GM19467 (cell line): ENCODE results near the gene TNFSF8.

ENCODE experiments used
- ATAC-seq: cut with Tn5 transposase; IDR thresholded peaks from one replicate; pipeline ENCODE4 v1.9.1; 2021; ENCODE audit warnings: mild to moderate bottlenecking, moderate library complexity; ENCODE audit not compliant: unreplicated experiment

TNFSF8 gene

GRCh38 chr9:114878879-114879564 is 51.4 kb downstream of the TNFSF8 start:
- no peak for ATAC-seq

GRCh38 chr9:114869845-114870244 is 60.5 kb downstream of the TNFSF8 start:
- ATAC-seq, result no peak

- ATAC-seq, result no peak
These were observed 61.0 kb downstream of the TNFSF8 start for GRCh38 chr9:114869378-114869777.

- ATAC-seq, result no peak
These were observed 63.1 kb downstream of the TNFSF8 start for GRCh38 chr9:114867327-114867726.

GRCh38 chr9:114864471-114864870 is 65.9 kb downstream of the TNFSF8 start:
- ATAC-seq, result no peak

GRCh38 chr9:114861922-114862605 is 68.3 kb downstream of the TNFSF8 start:
- no peak for ATAC-seq

GRCh38 chr9:114861273-114861672 is 69.1 kb downstream of the TNFSF8 start:
- no peak for ATAC-seq

GRCh38 chr9:114860187-114860586 is 70.2 kb downstream of the TNFSF8 start:
- ATAC-seq, result no peak

- ATAC-seq, result no peak
These were observed 73.5 kb downstream of the TNFSF8 start for GRCh38 chr9:114856942-114857315.

GRCh38 chr9:114856215-114856941 is 74.0 kb downstream of the TNFSF8 start:
- ATAC-seq, result no peak

- no peak for ATAC-seq
These were observed 74.9 kb downstream of the TNFSF8 start for GRCh38 chr9:114855488-114855887.

- ATAC-seq, result no peak
These were observed 75.5 kb downstream of the TNFSF8 start for GRCh38 chr9:114854736-114855355.

GRCh38 chr9:114853071-114853855 is 77.1 kb downstream of the TNFSF8 start:
- no peak for ATAC-seq

- no peak for ATAC-seq
These were observed 78.3 kb downstream of the TNFSF8 start for GRCh38 chr9:114852050-114852594.

GRCh38 chr9:114851306-114851705 is 79.1 kb downstream of the TNFSF8 start:
- no peak for ATAC-seq
